GM18951 (cell line): ENCODE data around the gene TMEM63B.

Experiments used
- POLR2A ChIP-seq: IDR thresholded peaks from 4 replicates; pipeline ENCODE4 v1.6.1; 2011; ENCODE audit warnings: mild to moderate bottlenecking; ENCODE audit not compliant: insufficient read length, insufficient read depth; ENCODE audit errors: extremely low read depth
- in situ Hi-C: fragments of 300-500 bp; cut with MboI; formaldehyde crosslinking; loops from one replicate; pipeline ENCODE4 v1.12.0; 2022; ENCODE audit warnings: low sequenced_read_pairs, mixed read lengths, inconsistent platforms; ENCODE audit not compliant: unreplicated experiment

TMEM63B gene

GRCh38 chr6:44116641-44117382 is 10.5 kb upstream of the TMEM63B start:
- in situ Hi-C loops: no loop called here
- TF ChIP-seq POLR2A: no peak

GRCh38 chr6:44117397-44118128 is 9.8 kb upstream of the TMEM63B start:
- no peak for TF ChIP-seq POLR2A
- in situ Hi-C loops: no loop called here

- TF ChIP-seq POLR2A: no peak
- in situ Hi-C loops: no loop called here
These were observed 7.6 kb upstream of the TMEM63B start for GRCh38 chr6:44119704-44120262.

GRCh38 chr6:44120692-44121443 is 6.5 kb upstream of the TMEM63B start:
- TF ChIP-seq POLR2A: no peak
- in situ Hi-C loops: no loop called here

- TF ChIP-seq POLR2A: no peak
- in situ Hi-C loops: no loop called here
These were observed 4.6 kb upstream of the TMEM63B start for GRCh38 chr6:44122801-44123200.

GRCh38 chr6:44123544-44123943 is 3.8 kb upstream of the TMEM63B start:
- in situ Hi-C loops: no loop called here
- no peak for TF ChIP-seq POLR2A

- in situ Hi-C loops: no loop called here
- no peak for TF ChIP-seq POLR2A
These were observed 819 bp upstream of the TMEM63B start for GRCh38 chr6:44126320-44127149.

- in situ Hi-C loops: no loop called here
- no peak for TF ChIP-seq POLR2A
These were observed 915 bp downstream of the TMEM63B start for GRCh38 chr6:44128020-44128917.

- in situ Hi-C loops: no loop called here
These were observed 2.5 kb downstream of the TMEM63B start for GRCh38 chr6:44129841-44130322.

GRCh38 chr6:44131892-44132291 is 4.5 kb downstream of the TMEM63B start:
- no peak for TF ChIP-seq POLR2A
- in situ Hi-C loops: no loop called here

More at GRCh38 chr6:44129841-44130322, 2.5 kb downstream of the TMEM63B start:
- no peak for TF ChIP-seq POLR2A

- in situ Hi-C loops: no loop called here
- no peak for TF ChIP-seq POLR2A
These were observed 5.1 kb downstream of the TMEM63B start for GRCh38 chr6:44132476-44132875.
